DOHH2 (cell line): ENCODE results near the gene PRUNE1.

ENCODE experiments used
- H3F3A ChIP-seq: fragments of 200-600 bp; sonication (generic), shearing (Covaris generic); 2 replicates; pipeline ENCODE4 v1.6.0; 2016; ENCODE audit warnings: antibody characterized with exemption, mild to moderate bottlenecking; ENCODE audit not compliant: control insufficient read depth, insufficient read depth
- H3K27ac ChIP-seq: fragments of 200-600 bp; sonication (generic); 2 replicates; pipeline ENCODE4 v1.5.1; 2014; ENCODE audit warnings: low read depth, mild to moderate bottlenecking, low read length, moderate library complexity
- H3K27me3 ChIP-seq: fragments of 200-600 bp; sonication (generic); 2 replicates; pipeline ENCODE4 v1.6.1; 2014; ENCODE audit warnings: mild to moderate bottlenecking, low read length, mixed read lengths; ENCODE audit not compliant: control insufficient read depth
- H3K36me3 ChIP-seq: fragments of 200-600 bp; sonication (generic); 2 replicates; pipeline ENCODE4 v1.6.1; 2014; ENCODE audit warnings: mild to moderate bottlenecking, low read length, moderate library complexity, mixed read lengths; ENCODE audit not compliant: control insufficient read depth
- H3K4me1 ChIP-seq: fragments of 200-600 bp; sonication (generic); 2 replicates; pipeline ENCODE4 v1.6.1; 2014; ENCODE audit warnings: mild to moderate bottlenecking, low read length, mixed read lengths; ENCODE audit not compliant: control insufficient read depth
- H3K4me2 ChIP-seq: fragments of 200-600 bp; sonication (generic); 2 replicates; pipeline ENCODE4 v1.6.0; 2014; ENCODE audit warnings: mild to moderate bottlenecking, low read length, moderate library complexity
- H3K4me3 ChIP-seq: fragments of 200-600 bp; sonication (generic); 2 replicates; pipeline ENCODE4 v1.5.1; 2014; ENCODE audit warnings: mild to moderate bottlenecking, low read length, mixed read lengths
- H3K79me2 ChIP-seq: fragments of 200-600 bp; sonication (generic); 2 replicates; pipeline ENCODE4 v1.6.1; 2014; ENCODE audit warnings: mild to moderate bottlenecking, low read length, mixed read lengths; ENCODE audit not compliant: control insufficient read depth
- H3K9me2 ChIP-seq: fragments of 200-600 bp; sonication (generic); replicated peaks from 2 replicates; pipeline ENCODE4 v1.6.1; 2014; ENCODE audit warnings: mild to moderate bottlenecking, low read length, mixed read lengths; ENCODE audit not compliant: control insufficient read depth
- H3K9me3 ChIP-seq: fragments of 200-600 bp; sonication (generic); 2 replicates; pipeline ENCODE4 v1.6.1; 2014; ENCODE audit warnings: antibody characterized with exemption, low read length, mixed read lengths; ENCODE audit not compliant: control insufficient read depth, insufficient read depth
- H4K20me1 ChIP-seq: fragments of 200-600 bp; sonication (generic); 2 replicates; pipeline ENCODE4 v1.6.0; 2014; ENCODE audit warnings: low read depth, mild to moderate bottlenecking, antibody characterized with exemption, low read length, moderate library complexity; ENCODE audit not compliant: control insufficient read depth, insufficient read depth
- EZH2phosphoT487 ChIP-seq: fragments of 200-600 bp; sonication (generic); IDR thresholded peaks from 2 replicates; pipeline ENCODE4 v1.6.1; 2017; ENCODE audit warnings: borderline replicate concordance, mild to moderate bottlenecking, antibody characterized with exemption, low read length, moderate library complexity, mixed read lengths
- TF ChIP-seq, protein P1 (sequence below): fragments of 200-600 bp; sonication (generic); IDR thresholded peaks from one replicate; pipeline ENCODE4 v1.5.1; 2014; ENCODE audit warnings: antibody characterized with exemption, mild to moderate bottlenecking, low read depth, low read length; ENCODE audit not compliant: poor library complexity, severe bottlenecking

The PRUNE1 gene

DNA sequence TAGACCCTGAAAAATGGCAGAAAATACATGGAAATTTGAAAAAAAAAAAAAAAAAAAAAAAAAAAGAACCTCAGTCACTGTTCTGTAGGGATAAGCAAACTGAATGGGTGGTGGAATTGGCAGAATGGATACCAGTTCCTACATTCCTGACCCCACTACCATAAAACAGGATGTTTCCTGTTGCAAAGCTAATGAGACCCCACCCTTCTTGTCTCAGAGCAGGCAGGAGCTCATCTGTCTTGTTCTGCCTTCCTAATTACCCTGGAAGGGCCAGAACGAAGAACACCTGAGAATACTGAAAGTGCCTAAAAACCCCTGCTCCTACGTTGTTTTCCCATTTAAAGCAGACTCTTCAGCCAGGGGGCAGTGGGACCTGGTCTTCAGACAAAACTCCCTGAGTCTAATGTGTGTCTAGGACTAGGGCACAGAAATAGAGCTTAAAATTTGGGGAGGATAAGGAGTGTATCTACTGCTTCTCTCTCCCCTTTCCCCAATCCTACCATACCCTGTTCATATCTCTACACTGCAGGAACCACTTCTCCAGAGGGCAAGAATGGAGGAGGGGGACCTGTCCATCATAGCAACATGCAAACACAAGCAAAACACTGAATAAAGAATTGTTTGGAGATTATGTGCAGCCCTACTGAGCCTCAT lies 43.2 kb downstream of the PRUNE1 start:
- peaks cover 40% of the 10 kb centered on the region for H3F3A ChIP-seq
- peaks cover 23% of the 10 kb centered on the region for H3K4me1 ChIP-seq
- no peaks in the 10 kb centered on the region for H3K9me2 ChIP-seq
- H3K27me3 ChIP-seq = no peaks in the 10 kb centered on the region
- peaks cover 3% of the 10 kb centered on the region for H4K20me1 ChIP-seq
- H3K4me2 ChIP-seq = no peak overlapping the region
- TF ChIP-seq, protein P1, sequence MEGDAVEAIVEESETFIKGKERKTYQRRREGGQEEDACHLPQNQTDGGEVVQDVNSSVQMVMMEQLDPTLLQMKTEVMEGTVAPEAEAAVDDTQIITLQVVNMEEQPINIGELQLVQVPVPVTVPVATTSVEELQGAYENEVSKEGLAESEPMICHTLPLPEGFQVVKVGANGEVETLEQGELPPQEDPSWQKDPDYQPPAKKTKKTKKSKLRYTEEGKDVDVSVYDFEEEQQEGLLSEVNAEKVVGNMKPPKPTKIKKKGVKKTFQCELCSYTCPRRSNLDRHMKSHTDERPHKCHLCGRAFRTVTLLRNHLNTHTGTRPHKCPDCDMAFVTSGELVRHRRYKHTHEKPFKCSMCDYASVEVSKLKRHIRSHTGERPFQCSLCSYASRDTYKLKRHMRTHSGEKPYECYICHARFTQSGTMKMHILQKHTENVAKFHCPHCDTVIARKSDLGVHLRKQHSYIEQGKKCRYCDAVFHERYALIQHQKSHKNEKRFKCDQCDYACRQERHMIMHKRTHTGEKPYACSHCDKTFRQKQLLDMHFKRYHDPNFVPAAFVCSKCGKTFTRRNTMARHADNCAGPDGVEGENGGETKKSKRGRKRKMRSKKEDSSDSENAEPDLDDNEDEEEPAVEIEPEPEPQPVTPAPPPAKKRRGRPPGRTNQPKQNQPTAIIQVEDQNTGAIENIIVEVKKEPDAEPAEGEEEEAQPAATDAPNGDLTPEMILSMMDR = no peak
- TF ChIP-seq EZH2phosphoT487 = no peak
- H3K36me3 ChIP-seq = peaks cover 60% of the 10 kb centered on the region
- H3K27ac ChIP-seq = no peak overlapping the region
- H3K79me2 ChIP-seq = peaks cover 11% of the 10 kb centered on the region
- H3K4me3 ChIP-seq = no peak overlapping the region
- H3K9me3 ChIP-seq = no peaks in the 10 kb centered on the region

DNA sequence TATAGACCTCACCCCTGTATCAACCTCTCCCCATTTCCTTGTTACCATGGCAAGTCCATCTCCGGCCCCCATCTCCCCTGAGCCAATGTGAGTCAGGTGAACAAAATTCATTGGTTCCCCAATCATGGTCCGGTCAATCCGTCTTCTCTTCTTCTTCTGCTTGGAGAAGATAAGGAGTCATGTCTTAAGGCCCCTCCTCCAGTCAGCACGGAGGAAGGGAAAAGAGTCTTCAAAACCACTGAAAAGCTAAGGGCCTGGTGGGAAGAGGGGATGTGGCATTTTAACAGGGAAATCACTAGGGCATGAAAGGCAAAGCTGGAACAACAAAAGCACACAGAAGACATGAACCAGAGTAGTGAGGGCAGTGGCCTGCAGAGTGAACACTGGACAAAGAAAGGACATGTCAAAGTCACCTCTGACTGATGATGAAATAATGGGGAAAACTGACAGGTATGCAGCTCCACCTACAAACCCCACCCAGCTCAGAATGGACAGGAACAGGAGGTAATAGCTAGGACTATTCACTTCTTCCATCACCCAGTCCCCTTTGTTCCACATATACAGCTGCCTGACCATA lies 46.8 kb downstream of the PRUNE1 start:
- Histone ChIP-seq H4K20me1 (peaks cover 17% of the 10 kb centered on the region), H3K36me3 (peaks cover 85% of the 10 kb centered on the region), H3K9me3 (no peaks in the 10 kb centered on the region), H3F3A (peaks cover 31% of the 10 kb centered on the region), H3K27me3 (no peaks in the 10 kb centered on the region), H3K4me3 (no peak overlapping the region), H3K4me2 (no peak overlapping the region), H3K79me2 (peaks cover 47% of the 10 kb centered on the region), H3K4me1 (peaks cover 31% of the 10 kb centered on the region), H3K27ac (no peak overlapping the region), H3K9me2 (no peaks in the 10 kb centered on the region)
- no peak for TF ChIP-seq EZH2phosphoT487
- TF ChIP-seq, protein P1 = no peak

DNA sequence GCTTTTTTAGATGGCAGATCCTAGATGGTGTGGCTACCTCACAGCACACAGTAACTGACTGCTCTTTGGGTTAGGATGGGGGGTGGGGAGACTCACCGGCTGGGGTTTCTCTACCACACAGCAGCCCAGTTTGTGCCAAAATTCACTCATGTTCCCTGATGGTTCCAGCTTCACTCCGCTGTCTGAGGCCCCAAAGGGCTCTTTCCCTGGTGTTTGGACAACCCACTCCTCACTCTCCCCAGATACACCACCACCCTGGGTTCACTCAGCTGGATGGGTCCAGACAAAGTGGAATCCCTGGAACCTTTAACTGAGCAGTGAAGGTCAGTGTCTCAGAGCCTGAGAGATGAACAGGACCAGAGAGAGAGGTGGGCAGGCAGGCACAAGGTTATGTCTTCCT lies 47.3 kb downstream of the PRUNE1 start:
- no peaks in the 10 kb centered on the region for H3K9me2 ChIP-seq
- no peak overlapping the region for H3K4me3 ChIP-seq
- peaks cover 84% of the 10 kb centered on the region for H3K36me3 ChIP-seq
- peaks cover 52% of the 10 kb centered on the region for H3K79me2 ChIP-seq
- no peaks in the 10 kb centered on the region for H3K27me3 ChIP-seq
- peaks cover 31% of the 10 kb centered on the region for H3K4me1 ChIP-seq
- no peaks in the 10 kb centered on the region for H3K9me3 ChIP-seq
- no peak for TF ChIP-seq EZH2phosphoT487
- TF ChIP-seq, protein P1 = no peak
- no peak overlapping the region for H3K4me2 ChIP-seq
- H3K27ac ChIP-seq = no peak overlapping the region
- peaks cover 27% of the 10 kb centered on the region for H3F3A ChIP-seq
- peaks cover 17% of the 10 kb centered on the region for H4K20me1 ChIP-seq
